GM19397 (cell line): Measurements from ENCODE around the gene SMIM8.
"Not testable (repeated sequence)": the region's sequence is repeated elsewhere in the genome, so short reads cannot be mapped to it uniquely, and the experiment has no call there.

ENCODE experiments used
- ATAC-seq: cut with Tn5 transposase; IDR thresholded peaks from one replicate; pipeline ENCODE4 v1.9.1; 2021; ENCODE audit warnings: mild to moderate bottlenecking, moderate library complexity; ENCODE audit not compliant: unreplicated experiment

The SMIM8 gene

GRCh38 chr6:87322304-87323212 is at the start of gene SMIM8:
Gene SMIM8, plus strand, starts transcription at chr6:87322588. Its CDS starts 14,444 bp downstream, at chr6:87337032.
- peak; percentile 99 for ATAC-seq

GRCh38 chr6:87274660-87275274 is 47.6 kb upstream of the SMIM8 start:
- ATAC-seq, result no peak

- no peak for ATAC-seq
Observed at GRCh38 chr6:87276624-87277023, 45.8 kb upstream of the SMIM8 start.

GRCh38 chr6:87277123-87277522 is 45.3 kb upstream of the SMIM8 start:
- no peak for ATAC-seq

GRCh38 chr6:87279196-87279595 is 43.2 kb upstream of the SMIM8 start:
- ATAC-seq, result no peak

- no peak for ATAC-seq
Observed at GRCh38 chr6:87281426-87281825, 41.0 kb upstream of the SMIM8 start.

GRCh38 chr6:87282743-87283142 is 39.6 kb upstream of the SMIM8 start:
- ATAC-seq, result no peak

- ATAC-seq, result no peak
Observed at GRCh38 chr6:87283461-87283860, 38.9 kb upstream of the SMIM8 start.

GRCh38 chr6:87287251-87287650 is 35.1 kb upstream of the SMIM8 start:
- ATAC-seq, result no peak

GRCh38 chr6:87289571-87289970 is 32.8 kb upstream of the SMIM8 start:
- no peak for ATAC-seq

- no peak for ATAC-seq
Observed at GRCh38 chr6:87291883-87292282, 30.5 kb upstream of the SMIM8 start.

GRCh38 chr6:87293526-87293925 is 28.9 kb upstream of the SMIM8 start:
- ATAC-seq, result no peak

GRCh38 chr6:87297119-87297518 is 25.3 kb upstream of the SMIM8 start:
- ATAC-seq, result no peak

GRCh38 chr6:87301277-87301676 is 21.1 kb upstream of the SMIM8 start:
- ATAC-seq, result not testable (repeated sequence)

- ATAC-seq, result no peak
Observed at GRCh38 chr6:87308970-87309369, 13.4 kb upstream of the SMIM8 start.

GRCh38 chr6:87312860-87313259 is 9.5 kb upstream of the SMIM8 start:
- no peak for ATAC-seq

GRCh38 chr6:87315071-87315470 is 7.3 kb upstream of the SMIM8 start:
- ATAC-seq, result no peak

- ATAC-seq, result no peak
Observed at GRCh38 chr6:87319271-87319987, 3.0 kb upstream of the SMIM8 start.

GRCh38 chr6:87323880-87324279 is 1.5 kb downstream of the SMIM8 start:
- ATAC-seq, result not testable (repeated sequence)

GRCh38 chr6:87330961-87331360 is 8.6 kb downstream of the SMIM8 start:
- ATAC-seq, result no peak

- ATAC-seq, result no peak
Observed at GRCh38 chr6:87333033-87333432, 10.6 kb downstream of the SMIM8 start.
